HG03196 (cell line): ENCODE data around the gene PLPP7.
"Not testable (repeated sequence)": the region's sequence is repeated elsewhere in the genome, so short reads cannot be mapped to it uniquely, and the experiment has no call there.

Source experiments
- ATAC-seq: cut with Tn5 transposase; IDR thresholded peaks from one replicate; pipeline ENCODE4 v1.9.1; 2021; ENCODE audit not compliant: unreplicated experiment

The PLPP7 gene

DNA sequence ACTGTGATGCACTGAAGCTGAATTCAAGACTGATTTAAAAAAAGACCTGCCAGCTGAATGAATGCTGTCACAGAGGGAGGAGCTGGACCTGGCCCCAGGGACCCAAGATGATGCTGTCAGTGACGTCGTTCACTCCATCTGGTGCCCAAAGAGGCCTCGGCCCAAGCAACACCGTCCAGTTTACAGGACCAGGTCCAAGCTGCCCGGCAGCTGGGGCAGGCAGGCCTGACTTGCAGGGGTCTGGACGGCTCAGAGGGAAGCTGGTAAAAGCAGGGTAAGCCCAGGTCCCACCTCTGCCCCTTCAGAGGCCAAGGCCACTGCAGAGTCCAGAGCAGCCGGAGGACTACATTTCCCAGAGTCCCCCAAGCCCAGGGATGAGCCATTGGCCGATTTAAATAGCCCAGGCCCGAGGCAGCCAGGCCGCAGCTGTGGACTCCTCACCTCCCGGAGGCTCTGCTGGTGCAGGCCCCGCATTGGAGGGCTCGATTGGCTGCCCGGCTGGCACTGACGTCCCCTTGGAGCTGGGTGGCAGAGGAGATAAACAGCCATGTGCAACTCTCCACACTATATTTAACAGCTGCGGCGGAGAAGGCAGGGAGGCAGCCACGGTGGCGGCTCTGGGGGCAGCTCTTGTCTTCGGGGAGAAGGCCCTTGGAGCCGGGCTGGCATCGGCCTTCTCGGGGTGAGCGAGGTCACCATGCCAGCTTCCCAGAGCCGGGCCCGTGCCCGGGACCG, at the start of gene PLPP7:
TSS of gene PLPP7 (plus strand) at position 423 of the 735 bp plus-strand sequence. CDS start at position 698, 275 bp downstream.
- no peak for ATAC-seq

DNA sequence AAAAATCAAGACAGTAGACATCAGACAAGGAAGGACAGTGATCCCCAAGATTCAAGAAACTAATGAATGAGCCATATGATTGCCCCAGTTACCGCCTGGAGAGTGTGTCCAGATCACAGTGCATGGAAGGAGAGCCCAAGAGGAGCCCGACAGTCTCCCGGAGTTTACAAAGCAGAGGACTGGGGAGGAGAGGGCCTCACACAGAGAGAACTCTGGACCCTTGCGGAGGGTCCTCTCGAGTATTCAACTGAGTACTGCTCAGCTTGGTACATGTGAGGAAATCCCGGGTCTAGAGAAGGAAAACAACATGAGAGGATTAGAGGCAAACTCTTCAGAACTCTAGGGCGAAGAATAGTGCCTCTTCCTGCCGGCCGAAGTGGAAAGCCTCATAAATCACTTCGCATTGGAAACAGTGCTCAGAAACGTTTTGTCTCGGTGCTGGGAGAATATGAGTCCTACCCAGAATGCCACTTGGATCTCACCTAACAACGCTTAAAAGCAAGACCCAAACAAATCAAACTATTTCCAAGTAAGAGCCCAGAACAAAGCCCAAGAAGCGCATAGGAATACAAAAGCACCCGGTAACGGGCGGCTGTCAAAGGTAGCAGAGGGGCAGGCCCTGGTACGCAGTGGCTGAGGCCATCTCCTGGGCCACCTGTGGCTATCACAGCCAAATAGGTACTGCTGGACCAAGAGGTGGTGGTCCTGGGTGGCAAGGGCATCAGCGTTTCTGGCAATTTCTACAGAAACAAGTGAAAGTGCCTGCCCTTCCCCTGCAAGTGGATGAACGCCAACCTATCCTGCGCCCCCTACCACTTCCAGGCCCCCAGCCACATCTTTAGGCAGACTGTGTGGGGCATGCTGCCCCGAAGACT, 49.2 kb upstream of the PLPP7 start:
- no peak for ATAC-seq

DNA sequence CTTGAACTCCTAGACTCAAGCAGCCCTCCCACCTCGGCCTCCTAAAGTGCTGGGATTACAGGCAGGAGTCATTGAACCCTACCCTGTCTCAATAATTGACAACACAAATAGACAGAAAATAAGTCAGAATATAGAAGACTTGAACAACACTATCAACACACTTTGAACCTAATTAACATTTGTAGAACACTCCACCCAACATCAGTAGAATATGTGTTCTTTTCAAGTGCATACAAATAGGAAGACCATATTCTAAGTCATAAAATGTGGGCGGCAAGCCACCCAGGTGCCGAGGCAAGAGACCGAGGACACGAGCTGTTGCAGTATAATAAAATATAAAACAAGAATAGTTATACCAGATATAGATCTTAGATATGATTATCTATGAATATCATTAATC, 45.2 kb upstream of the PLPP7 start:
- ATAC-seq = not testable (repeated sequence)

DNA sequence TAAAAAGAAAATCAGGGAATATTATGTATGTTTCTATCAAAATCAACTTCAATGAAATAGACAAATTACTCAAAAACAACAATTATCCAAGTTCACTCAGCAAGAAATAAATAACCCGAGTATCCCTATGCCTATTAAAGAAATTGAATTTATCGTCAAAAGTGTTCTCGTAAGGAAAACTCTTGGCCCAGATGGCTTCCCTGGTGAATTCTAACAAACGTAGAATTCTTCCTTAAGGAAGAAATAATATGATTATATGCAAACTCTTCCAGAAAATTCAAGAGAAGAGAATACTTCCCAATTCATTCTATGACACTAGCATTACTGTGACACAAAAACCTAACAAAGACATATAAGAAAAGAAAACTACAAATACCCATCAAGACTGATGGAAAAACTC, 42.9 kb upstream of the PLPP7 start:
- ATAC-seq = no peak

DNA sequence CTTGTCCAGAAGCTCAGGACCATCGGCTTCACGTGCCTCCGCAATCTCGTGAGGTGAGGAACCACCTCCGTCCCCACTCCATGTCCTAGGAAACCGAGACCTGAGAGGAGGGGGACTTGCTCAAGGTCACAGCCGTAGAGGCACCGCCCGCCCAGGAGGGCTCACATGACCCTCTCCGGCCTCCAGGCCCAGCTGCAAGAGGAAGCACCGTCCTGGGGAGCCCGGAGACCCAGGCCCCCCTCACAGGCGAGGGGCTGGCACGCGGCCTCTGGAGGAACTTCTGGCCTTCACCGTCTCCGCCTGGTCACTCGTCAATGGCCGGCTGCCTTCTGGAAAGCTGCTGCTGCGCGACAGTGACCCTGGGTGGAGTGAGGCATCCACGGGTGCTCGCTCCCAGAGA, 37.4 kb upstream of the PLPP7 start:
- ATAC-seq = no peak

DNA sequence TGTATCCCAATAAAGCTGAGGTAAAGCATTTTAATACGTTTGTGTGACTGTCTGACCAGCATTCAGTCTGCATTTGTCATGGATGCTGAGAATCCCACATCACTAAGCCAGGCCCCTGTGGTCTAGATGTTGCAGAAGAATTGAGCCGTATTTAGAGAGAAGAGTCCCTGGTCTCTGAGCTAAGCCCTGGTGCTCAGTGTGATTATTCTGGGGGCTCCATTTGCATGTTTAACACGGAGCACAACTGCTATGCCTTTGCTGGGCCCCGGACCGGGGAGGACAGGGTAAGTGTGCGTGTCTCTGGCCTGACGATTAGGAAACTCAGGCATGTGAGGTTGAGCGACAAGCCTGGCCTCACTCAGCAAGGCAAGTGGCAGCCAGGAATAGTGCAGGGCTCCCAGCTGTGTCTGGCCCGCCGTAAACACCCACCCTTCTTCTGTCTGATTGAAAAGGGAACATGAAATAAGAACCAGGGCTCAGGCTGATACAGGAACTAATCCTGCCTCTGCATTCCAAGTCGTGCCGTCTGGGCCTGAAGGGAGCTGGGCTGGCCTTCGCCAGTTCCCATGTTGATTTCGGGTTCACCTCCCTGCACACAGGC, 35.5 kb upstream of the PLPP7 start:
- no peak for ATAC-seq

DNA sequence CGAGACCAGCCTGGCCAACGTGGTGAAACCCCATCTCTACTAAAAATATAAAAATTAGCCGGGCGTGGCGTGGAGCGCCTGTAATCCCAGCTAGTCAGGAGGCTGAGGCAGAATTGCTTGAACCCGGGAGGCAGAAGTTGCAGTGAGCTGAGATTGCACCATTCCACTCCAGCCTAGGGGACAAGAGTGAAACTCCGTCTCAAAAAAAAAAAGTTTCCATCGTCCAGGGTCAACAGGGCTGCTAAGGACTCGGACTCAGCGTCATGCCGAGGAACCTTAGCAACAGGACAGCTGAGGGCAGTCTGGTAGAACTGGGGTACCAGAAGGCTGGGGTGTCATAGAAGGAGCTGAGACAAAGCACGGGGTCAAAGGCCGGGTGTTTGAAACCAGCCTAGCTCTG, 34.9 kb upstream of the PLPP7 start:
- no peak for ATAC-seq

DNA sequence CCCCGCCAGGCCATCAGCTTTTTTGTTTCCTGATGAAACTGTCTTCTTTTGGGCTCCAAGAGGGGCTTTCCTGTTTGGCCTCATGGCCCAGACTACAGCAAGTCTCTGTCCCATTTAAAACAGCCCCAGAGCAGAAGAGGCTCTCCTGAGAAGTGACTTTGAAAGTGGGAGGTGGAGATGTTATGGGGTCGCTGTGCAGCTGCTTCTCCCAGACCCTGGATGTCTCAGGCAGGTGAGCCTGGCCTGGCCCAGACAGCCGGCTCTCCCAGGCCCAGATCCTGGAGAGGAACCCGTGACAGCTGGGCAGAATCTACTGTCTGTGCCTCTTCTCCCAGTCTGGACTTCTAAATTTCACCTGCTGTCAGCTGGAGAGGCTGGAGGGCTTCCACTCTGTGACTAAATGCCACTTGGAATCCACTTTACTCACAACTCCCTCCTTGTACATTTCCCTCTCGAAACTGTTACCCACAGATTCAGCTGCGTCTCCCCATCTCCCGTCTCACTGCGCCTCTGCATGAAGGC, 33.8 kb upstream of the PLPP7 start:
- no peak for ATAC-seq

DNA sequence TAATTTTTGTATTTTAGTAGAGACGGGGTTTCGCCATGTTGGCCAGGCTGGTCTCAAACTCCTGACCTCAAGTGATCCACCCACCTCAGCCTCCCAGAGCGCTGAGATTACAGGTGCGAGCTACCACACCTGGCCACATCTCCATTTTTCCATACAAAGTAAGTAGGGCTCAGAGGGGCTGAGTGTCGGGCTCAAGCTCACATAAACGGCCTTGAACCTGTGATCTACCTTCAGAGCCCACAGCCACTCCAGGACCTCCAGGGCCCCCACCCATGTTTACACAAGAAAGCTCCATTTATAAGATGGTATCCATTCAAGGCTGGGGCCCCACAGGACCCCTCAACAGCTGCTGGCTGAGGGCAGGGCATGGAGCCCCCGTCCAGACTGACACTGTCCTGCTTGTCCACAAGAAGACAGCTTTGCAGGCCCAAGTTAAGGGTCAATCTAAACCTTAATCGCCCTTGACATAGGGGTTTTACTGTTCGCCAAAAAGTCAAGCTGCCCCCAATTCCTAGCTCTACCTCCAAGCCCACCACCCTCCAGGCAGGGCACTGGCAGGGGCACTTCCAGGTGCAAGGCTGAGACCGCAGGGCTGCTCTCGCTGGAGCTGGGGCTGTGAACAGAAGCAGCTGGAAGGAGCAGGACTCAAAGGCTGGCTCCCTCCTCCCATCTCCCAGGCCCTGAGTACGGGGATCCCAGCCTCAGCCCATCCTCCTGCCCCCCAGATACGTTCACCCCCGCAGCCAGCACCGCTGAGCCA, 32.1 kb upstream of the PLPP7 start:
- ATAC-seq = no peak

DNA sequence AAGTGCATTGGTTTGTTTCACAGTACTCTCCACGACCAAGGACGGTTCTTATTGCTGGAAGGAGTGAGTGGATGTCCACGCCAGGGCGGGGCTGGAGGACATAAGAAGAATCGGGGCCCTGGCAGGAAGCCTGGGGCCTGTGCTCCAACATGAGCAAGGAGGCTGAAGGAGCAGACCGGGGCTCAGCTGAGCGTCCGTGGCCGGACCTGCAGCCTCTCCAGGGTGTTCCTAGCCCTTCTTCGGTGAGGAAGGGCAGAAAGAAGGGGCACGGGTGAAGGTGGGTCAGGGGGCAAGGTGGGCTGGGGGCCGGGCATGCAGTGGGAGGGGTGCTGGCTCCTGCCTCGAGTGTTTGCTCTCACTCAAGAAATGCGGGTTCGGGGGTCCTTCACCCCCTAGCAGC, 31.3 kb upstream of the PLPP7 start:
- ATAC-seq = no peak

DNA sequence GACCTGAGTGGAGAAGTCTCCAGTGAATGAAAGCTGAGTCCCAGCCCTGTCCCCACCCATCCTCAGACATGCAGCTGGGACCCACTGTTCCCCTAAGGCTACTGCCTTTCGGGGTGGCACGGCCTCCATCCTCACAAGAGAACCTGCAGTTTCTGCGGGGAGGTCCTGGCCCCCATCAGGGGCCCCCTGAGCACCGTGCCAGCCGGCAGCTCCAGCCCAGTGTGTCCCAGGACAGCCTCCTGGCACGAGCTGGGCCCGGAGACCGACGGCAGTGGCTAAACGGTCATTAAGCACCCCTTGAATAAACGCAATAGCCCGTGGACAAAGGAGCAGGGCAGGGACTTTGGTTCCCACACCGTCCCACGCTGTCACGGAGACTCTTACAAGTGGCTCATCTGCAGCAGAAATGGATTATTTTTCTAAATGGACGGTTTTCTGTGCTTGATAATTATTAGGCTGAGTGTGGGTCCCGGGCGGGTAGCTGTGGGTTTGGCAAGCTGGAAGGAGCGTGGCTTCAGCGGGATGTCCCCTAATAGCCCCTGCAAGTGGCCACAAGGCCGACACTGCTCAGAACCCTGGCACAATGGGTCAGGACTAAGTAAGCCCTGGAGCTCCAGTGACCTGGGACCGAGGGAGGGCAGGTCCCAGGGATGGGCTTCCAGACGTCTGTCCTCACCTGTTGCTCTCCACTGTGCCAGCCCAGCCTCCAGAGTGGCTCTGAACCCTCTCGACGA, 30.7 kb upstream of the PLPP7 start:
- no peak for ATAC-seq

DNA sequence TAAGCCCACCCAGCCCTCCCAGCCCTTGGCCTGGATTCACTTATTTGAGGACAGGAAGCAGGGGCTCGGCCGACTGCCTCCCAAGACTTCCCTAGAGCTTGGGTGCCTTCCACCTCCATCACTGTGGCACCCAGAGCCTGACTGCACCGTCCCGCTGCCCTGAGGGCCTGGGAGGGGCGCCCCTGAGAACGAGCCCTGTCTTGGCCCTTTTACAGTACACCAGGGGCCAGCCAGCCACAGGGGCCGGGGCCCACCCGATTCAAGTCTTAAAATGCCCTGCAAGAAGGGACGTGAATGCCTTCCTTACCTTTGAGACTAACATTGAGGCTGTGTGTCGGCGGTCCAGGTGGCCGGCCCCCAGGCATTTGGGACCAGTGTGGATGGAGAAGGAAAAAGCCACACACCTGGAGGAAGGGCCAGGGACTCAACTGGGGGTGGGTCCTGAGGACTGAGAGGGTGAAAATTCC, 30.1 kb upstream of the PLPP7 start:
- ATAC-seq = no peak

DNA sequence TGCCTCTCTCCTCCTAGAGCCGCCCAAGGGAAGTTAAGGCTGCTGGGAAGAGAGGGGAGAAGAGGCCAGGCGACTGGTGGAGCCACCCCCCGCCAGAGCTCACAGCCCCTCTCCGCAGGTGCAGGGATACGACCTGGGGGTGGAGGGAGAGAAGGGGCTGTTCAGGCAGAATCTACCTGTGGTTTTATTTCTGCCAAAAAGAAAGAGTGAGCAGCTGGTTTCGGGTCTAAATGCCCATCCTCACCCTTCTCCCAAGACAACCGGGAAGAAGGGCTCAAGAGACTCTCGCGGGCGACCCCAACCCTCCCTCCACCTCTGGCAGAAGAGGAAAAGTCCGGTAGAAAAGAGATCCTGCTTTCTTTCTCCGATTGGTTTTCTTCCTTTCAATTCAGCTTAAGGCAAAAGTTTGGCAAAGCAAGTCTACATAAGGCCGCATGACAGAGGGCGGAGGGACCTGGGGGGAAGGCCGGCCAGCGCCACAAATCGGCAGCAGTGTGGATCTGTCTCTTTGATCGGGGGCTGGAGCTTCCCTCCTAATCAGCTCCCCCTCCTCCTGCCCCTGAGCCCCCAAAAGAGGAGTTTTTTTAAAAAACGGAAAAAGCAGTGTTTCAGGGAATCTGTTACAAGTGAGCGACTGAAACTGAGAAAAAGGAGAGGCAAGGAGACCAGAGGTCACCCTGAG, 29.5 kb upstream of the PLPP7 start:
- no peak for ATAC-seq

DNA sequence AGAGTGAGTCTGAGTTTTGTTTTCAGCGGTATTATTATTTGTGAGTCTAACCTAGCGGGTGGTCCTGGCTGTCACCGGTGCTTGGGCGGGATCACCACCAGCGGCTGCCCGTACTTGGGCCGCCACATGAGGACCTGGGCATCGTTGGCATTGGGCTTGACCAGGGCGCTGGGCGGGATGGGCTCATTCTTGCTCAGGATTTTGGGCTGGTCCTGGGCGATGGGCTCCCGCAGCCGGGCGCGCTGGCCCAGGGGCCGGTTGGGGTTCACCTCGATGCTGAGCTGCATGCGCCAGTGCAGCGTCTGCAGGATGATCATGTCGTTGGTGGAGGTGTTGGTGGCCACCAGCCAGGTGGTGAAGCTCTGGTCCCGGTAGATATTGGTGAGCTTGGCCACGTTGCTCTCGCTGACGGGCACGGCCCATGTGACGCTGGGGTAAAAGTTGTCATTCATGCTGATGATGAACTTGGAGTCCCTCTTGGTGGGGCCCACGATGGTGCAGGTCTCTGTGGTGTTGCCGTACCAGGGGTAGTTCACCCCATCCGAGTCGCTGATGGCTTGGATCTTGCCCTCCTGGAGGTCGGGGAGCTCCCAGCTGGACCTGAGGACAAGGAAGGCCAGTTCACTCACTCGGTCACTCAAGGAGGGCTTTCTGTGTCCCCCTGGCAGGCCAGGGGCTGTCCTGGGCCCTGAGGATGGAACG, 28.6 kb upstream of the PLPP7 start:
- ATAC-seq = no peak

DNA sequence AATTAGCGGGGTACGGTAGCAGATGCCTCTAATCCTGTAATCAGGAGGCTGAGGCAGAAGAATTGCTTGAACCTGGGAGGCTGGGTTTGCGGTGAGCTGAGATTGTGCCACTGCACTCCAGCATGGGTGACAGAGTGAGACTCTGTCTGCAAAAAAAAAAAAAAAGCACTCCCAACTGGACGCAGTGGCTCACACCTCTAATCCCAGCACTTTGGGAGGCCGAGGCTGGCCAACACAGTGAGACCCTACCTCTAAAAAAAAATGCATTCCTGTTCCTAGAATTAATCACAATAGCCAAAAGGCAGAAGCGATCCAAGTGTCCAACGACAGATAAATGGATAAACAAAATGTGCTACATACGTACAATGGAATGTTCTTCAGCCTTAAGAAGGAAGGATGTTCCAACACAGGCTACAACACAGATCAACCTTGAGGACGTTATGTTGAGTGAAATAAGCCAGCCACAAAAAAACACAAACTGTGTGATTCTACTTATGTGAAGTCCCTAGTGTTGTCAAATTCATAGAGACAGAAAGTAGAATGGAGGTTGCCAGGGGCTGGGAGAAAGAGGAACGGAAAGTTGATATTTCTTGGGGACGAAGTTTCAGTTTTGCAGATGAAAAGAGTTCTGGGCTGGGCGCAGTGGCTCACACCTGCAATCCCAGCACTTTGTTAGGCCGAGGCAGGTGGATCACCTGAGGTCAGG, 27.0 kb upstream of the PLPP7 start:
- no peak for ATAC-seq

DNA sequence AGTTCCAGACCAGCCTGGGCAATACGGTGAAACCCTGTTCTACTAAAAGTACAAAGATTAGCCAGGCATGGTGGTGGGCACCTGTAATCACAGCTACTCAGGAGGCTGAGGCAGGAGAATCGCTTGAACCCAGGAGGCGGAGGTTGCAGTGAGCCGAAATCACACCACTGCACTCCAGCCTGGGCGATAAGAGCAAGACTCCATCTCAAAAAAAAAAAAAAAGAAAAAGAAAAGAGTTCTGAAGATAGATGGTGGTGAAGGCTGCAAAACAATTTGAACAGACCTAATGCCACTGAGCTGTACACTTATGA, 26.5 kb upstream of the PLPP7 start:
- ATAC-seq = not testable (repeated sequence)

DNA sequence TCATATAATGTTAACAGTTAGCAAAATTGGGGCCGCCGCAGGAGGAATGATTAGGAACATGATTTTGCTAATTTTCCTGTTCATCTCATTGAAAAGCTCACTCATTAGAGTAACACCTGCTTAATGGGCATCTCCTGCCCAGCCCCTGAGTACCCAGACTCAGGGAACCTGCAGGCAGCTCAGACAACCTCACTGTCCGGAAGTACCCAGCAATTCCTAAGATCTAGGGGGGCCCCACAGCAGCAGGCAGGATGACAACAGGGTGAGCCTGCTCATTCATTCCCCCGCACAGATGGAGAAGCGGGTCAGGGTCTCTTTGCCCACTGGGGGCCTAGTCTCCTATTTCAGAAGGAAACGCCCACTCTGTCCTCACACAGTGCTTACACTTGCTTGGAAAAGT, 25.8 kb upstream of the PLPP7 start:
- no peak for ATAC-seq

DNA sequence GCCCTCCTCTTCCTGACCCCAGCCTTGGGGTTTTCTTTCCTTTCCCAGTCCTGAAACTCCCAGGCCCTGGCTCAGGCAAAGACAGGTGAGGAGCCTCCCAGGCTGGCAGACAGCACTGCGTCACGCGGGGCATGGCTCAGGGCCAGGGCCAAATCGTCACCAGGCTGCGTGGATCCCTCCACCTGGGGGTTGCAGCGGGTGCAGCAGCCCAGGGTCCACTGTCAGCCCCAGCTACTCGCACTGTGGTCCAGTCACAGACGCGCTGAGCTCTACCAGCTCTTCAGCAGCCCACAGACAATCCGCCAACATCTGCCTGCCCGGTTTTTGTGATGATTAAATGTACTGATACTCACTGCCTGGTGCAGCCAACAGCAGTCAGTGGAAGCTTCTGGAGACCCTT, 25.3 kb upstream of the PLPP7 start:
- ATAC-seq = no peak
